ENCODE results near the gene DUSP1.

DNA sequence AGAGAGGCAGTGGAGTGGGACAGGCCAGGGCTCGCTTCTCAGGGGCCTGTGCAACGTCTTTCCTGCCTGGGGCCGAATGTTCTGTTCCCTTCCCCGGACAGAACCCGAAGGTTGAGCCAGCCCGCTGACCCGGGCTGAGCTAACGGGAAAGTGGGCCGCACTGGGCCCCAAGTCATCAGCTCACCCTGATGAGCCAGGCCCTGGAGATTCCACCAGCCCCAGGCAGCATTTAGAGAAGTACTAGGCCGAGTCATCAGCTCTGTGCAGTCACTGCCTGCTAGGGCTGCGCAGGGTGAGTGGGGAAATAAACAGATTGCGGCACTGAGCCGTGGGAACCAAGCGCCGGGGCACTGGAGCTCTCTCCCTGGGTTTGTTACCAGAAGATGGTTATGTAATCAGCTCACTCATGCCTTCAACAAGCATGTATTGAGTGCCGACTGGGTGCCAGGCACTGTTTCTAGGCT is 29.1 kb upstream of the DUSP1 start:
- TF ChIP-seq, protein P1, sequence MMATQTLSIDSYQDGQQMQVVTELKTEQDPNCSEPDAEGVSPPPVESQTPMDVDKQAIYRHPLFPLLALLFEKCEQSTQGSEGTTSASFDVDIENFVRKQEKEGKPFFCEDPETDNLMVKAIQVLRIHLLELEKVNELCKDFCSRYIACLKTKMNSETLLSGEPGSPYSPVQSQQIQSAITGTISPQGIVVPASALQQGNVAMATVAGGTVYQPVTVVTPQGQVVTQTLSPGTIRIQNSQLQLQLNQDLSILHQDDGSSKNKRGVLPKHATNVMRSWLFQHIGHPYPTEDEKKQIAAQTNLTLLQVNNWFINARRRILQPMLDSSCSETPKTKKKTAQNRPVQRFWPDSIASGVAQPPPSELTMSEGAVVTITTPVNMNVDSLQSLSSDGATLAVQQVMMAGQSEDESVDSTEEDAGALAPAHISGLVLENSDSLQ (IDR thresholded peaks at IDR 0.05) = no peak
- TF ChIP-seq TARDBP (IDR thresholded peaks at IDR 0.05) (no peak), FOXK2 (IDR thresholded peaks at IDR 0.05) (no peak), LEF1 (IDR thresholded peaks at IDR 0.05; ENCODE audit: borderline replicate concordance) (no peak), NFRKB (IDR thresholded peaks at IDR 0.05) (no peak), FOXA1 (IDR thresholded peaks at IDR 0.05) (no peak), ELF4 (IDR thresholded peaks at IDR 0.05) (no peak), SP1 (IDR thresholded peaks at IDR 0.05) (no peak)

All from HEK293T (cell line).